ENCODE measurements around the gene PPP3CA. TPM values are rescaled to one million over a fixed set of nuclear protein-coding genes. Genes with fewer than 3 reads are reported as not detected.

Gene PPP3CA
- total RNA-seq, 1 donor from 2014 or later: 40.2 TPM

DNA sequence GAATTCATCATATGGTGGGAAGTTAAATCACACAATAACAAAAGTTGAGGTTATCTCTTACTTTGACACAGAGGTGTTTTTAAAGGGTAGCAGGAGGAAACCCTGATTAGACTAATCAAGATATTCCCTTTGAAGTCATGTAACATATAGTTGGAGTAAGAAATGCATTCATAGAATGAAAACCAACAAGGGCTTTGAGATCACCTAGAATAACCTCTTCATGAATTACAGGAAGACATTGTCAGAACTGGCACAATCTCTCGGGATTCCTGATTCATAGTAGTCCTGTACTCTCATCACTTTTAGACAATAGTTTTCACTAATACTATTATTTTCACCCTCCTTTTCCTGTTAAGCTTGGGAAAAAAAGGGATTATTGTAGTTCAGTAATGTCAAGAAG is 170.2 kb downstream of the PPP3CA start:
- Histone ChIP-seq H3K27ac (ENCODE audit: low read depth, low read length) (peak overlapping the region; percentile 42), H3K4me3 (ENCODE audit: low read length in 3 of 3) (no peak overlapping the region), H3K9me3 (ENCODE audit: control insufficient read depth in 3 of 3, low read length in 3 of 3) (no peaks in the 10 kb centered on the region), H3K4me1 (ENCODE audit: control insufficient read depth in 3 of 3, insufficient read depth in 3 of 3, low read length in 3 of 3) (peaks cover 9 to 15% (median 13%) of the 10 kb centered on the region in 3 donors), H3K27me3 (ENCODE audit: control insufficient read depth in 3 of 3, insufficient read depth in 3 of 3, low read length in 3 of 3) (no peaks in the 10 kb centered on the region), H3K36me3 (ENCODE audit: control insufficient read depth in 3 of 3, insufficient read depth in 3 of 3, low read length in 3 of 3) (no peaks in the 10 kb centered on the region), H3K9ac (ENCODE audit: low read depth in 1 of 3, low read length in 3 of 3) (no peak overlapping the region)

DNA sequence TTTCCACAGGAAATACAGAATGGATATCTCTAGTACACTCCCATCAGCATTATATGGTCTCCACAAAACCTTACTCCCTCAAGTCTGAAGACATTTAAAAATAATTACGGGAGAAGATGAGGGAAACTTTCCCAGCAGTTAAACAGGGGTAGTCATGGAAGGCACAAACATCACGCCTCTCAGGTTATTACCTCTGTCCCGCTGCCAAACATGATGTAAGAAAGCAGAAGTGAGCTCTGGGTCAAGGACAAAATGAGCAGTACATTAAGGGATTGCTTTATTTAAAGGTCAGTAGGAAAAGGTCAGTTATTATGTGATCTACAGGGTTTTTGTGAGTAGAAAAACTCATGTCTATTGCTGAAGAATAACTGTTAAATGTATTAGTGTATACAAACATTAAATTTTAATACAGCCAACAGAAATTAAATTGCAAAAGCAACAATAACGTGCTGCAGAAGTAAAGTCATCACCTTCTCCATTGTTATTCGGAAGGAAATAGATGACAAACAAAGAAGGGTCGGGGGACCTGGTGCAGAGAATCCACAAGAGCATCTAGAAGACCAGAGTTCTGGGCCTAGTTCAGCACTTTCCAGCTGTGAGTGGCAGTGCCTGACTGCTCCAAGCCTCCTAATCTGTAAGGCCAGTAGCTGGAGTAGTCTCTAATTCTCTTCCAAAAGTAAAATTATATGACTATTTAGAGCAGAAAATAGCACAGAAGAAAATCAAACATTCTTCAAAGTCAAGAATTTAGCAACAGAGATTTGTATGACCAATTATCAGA is 171.2 kb downstream of the PPP3CA start:
- Histone ChIP-seq H3K27ac (ENCODE audit: low read depth, low read length) (peak overlapping the region; percentile 42), H3K4me3 (ENCODE audit: low read length in 3 of 3) (no peak overlapping the region), H3K9ac (ENCODE audit: low read depth in 1 of 3, low read length in 3 of 3) (no peak overlapping the region), H3K9me3 (ENCODE audit: control insufficient read depth in 3 of 3, low read length in 3 of 3) (no peaks in the 10 kb centered on the region), H3K4me1 (ENCODE audit: control insufficient read depth in 3 of 3, insufficient read depth in 3 of 3, low read length in 3 of 3) (peaks cover 9 to 19% (median 13%) of the 10 kb centered on the region in 3 donors), H3K36me3 (ENCODE audit: control insufficient read depth in 3 of 3, insufficient read depth in 3 of 3, low read length in 3 of 3) (no peaks in the 10 kb centered on the region), H3K27me3 (ENCODE audit: control insufficient read depth in 3 of 3, insufficient read depth in 3 of 3, low read length in 3 of 3) (no peaks in the 10 kb centered on the region)

DNA sequence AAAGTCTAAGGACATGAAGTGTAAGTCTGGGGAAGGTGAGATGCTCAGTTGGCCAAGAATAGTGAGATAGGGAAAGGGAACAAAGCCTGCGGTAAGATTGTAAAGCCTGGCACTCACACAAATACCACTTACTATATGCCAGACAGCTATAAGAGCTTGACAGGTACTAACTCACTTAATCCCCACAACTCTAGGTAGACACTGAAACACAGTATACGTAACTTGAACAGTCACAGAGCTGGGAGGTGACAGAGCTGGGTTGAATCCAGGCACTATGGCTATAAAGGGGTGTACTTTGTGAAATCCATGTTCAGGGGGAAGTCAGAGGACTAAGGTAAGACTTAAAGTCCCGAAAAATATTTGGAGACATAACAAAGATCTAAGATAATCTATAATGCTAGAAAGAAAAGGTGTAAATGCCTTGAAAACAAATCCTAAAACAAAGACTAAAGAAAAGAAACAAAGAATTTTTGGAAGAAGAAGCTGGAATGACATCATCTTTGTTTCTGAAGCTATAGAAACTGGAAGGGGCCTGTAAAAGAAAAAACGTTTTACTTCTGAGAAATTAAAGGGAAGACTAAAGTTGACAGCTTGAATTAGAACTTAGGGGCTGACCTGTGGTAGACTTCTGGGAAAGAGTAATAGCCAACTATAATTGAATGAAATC is 172.5 kb downstream of the PPP3CA start:
- Histone ChIP-seq H3K4me1 (ENCODE audit: control insufficient read depth in 3 of 3, insufficient read depth in 3 of 3, low read length in 3 of 3) (peaks cover 4 to 11% (median 11%) of the 10 kb centered on the region in 3 donors), H3K27ac (ENCODE audit: low read depth, low read length) (no peak overlapping the region), H3K27me3 (ENCODE audit: control insufficient read depth in 3 of 3, insufficient read depth in 3 of 3, low read length in 3 of 3) (no peaks in the 10 kb centered on the region), H3K36me3 (ENCODE audit: control insufficient read depth in 3 of 3, insufficient read depth in 3 of 3, low read length in 3 of 3) (no peaks in the 10 kb centered on the region), H3K4me3 (ENCODE audit: low read length in 3 of 3) (no peak overlapping the region), H3K9me3 (ENCODE audit: control insufficient read depth in 3 of 3, low read length in 3 of 3) (no peaks in the 10 kb centered on the region), H3K9ac (ENCODE audit: low read depth in 1 of 3, low read length in 3 of 3) (no peak overlapping the region)

DNA sequence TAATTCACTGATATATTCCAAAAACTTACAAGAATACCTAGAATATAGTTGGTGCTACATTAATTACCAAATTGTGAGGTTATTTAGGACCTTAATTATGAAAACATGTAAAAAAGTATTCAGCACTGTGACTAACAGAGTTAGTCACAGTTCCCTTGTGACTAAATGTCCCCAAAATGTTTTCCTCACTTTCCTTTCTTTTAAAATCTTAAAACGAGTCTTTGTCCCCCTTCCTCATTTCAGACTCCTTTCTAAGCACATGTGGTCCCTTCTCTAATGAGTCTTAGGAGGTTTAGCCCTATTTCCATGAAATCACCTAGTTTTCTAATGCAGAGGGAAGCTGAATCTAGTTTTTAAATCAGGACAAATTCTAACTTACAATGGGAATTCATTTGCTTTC is 175.0 kb downstream of the PPP3CA start:
- Histone ChIP-seq H3K36me3 (ENCODE audit: control insufficient read depth in 3 of 3, insufficient read depth in 3 of 3, low read length in 3 of 3) (no peaks in the 10 kb centered on the region), H3K4me1 (ENCODE audit: control insufficient read depth in 3 of 3, insufficient read depth in 3 of 3, low read length in 3 of 3) (peaks cover 4 to 20% (median 11%) of the 10 kb centered on the region in 3 donors), H3K9me3 (ENCODE audit: control insufficient read depth in 3 of 3, low read length in 3 of 3) (no peaks in the 10 kb centered on the region), H3K27me3 (ENCODE audit: control insufficient read depth in 3 of 3, insufficient read depth in 3 of 3, low read length in 3 of 3) (no peaks in the 10 kb centered on the region), H3K9ac (ENCODE audit: low read depth in 1 of 3, low read length in 3 of 3) (no peak overlapping the region), H3K4me3 (ENCODE audit: low read length in 3 of 3) (no peak overlapping the region), H3K27ac (ENCODE audit: low read depth, low read length) (no peak overlapping the region)

DNA sequence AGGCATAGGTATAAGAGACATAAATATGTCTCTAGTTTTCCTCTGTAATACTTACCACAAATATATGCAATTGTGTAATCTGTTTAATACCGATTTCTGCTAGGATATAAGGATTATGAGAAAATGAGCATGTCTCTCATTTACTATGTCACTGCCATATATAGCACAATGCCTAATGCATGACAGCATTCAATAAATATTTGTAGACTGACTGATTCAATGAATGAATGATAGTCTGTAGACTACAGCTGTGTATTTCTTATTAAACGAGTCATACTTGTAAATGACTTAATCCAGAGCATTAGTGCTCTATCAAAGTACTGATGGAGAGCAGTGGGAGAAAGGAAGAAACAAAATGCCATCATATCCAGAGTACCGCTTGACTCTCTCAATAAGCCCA is 175.6 kb downstream of the PPP3CA start:
- H3K27me3 ChIP-seq (ENCODE audit: control insufficient read depth in 3 of 3, insufficient read depth in 3 of 3, low read length in 3 of 3): no peaks in the 10 kb centered on the region
- peaks cover 4 to 20% (median 11%) of the 10 kb centered on the region in 3 donors for H3K4me1 ChIP-seq (ENCODE audit: control insufficient read depth in 3 of 3, insufficient read depth in 3 of 3, low read length in 3 of 3)
- H3K4me3 ChIP-seq (ENCODE audit: low read length in 3 of 3): no peak overlapping the region
- H3K9ac ChIP-seq (ENCODE audit: low read depth in 1 of 3, low read length in 3 of 3): no peak overlapping the region
- H3K27ac ChIP-seq (ENCODE audit: low read depth, low read length): no peak overlapping the region
- no peaks in the 10 kb centered on the region for H3K36me3 ChIP-seq (ENCODE audit: control insufficient read depth in 3 of 3, insufficient read depth in 3 of 3, low read length in 3 of 3)
- no peaks in the 10 kb centered on the region for H3K9me3 ChIP-seq (ENCODE audit: control insufficient read depth in 3 of 3, low read length in 3 of 3)

DNA sequence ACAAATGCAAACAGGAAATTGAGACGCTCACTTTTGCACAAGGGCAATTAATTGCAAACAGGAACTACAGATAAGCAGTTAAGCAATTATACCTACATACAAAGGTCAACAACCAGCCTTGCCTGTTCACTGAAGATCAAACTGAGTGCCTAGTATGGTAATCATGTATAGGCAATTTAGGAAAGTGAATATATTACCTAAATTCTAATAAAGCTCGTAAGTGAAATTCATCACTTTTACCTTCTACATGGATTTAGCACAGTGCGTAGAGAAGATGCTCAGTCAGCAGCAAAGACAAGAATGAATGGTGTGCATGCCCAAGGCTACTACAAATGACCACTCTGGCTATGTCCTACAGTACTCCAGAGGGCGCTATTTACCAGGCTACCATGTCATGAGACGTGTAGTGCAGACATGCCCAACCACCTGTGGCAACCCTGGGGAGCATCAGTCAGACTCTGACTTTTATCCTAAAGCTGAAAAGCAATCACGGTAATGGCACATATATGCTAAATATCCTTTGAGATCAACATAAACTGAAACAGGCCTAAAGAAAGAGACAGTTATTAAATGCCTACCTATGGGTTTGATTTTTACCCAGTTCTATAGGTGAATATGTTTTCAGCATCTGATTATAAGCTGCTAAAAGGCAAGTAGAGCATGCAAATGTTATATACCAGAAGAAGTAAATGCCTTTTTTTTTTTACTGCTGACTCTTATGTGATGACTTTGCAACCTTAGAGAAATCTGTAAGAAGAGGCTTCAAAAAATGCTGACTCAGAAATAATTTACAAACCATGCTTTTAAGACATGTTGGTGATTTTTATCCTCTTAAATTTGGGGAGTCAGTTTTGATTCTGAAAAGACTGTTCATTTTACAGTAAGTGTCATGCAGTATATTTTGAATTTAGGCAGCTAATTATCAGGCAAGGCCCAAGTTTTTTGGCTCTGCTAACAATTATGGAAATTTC is 178.0 kb downstream of the PPP3CA start:
- H3K36me3 ChIP-seq (ENCODE audit: control insufficient read depth in 3 of 3, insufficient read depth in 3 of 3, low read length in 3 of 3): no peaks in the 10 kb centered on the region
- H3K4me3 ChIP-seq (ENCODE audit: low read length in 3 of 3): no peak overlapping the region
- H3K9ac ChIP-seq (ENCODE audit: low read depth in 1 of 3, low read length in 3 of 3): no peak overlapping the region
- H3K9me3 ChIP-seq (ENCODE audit: control insufficient read depth in 3 of 3, low read length in 3 of 3): no peaks in the 10 kb centered on the region
- H3K27ac ChIP-seq (ENCODE audit: low read depth, low read length): no peak overlapping the region
- H3K4me1 ChIP-seq (ENCODE audit: control insufficient read depth in 3 of 3, insufficient read depth in 3 of 3, low read length in 3 of 3): peaks cover 0 to 16% (median 3%) of the 10 kb centered on the region in 3 donors
- H3K27me3 ChIP-seq (ENCODE audit: control insufficient read depth in 3 of 3, insufficient read depth in 3 of 3, low read length in 3 of 3): no peaks in the 10 kb centered on the region

DNA sequence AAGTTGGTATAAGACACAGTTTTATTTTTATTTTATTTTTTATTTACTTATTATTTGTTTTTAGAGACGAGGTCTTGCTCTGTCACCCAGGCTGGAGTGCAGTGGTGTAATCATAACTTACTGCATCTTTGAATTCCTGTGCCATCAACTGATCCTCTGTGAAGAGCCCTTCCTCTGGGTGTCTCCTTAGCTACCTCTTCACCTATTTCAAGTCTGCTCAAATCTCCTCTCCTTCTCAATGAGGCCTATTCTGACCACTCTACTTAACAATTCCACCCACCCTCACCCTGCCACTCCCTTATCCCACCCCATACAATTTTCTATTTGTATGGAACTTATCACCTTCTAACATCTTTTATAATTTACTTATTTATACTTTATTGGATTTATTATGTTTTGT is 183.4 kb downstream of the PPP3CA start:
- H3K4me1 ChIP-seq (ENCODE audit: control insufficient read depth in 3 of 3, insufficient read depth in 3 of 3, low read length in 3 of 3): peaks cover 0 to 4% (median 3%) of the 10 kb centered on the region in 3 donors
- H3K9ac ChIP-seq (ENCODE audit: low read depth in 1 of 3, low read length in 3 of 3): no peak overlapping the region
- H3K9me3 ChIP-seq (ENCODE audit: control insufficient read depth in 3 of 3, low read length in 3 of 3): no peaks in the 10 kb centered on the region
- H3K4me3 ChIP-seq (ENCODE audit: low read length in 3 of 3): no peak overlapping the region
- H3K27ac ChIP-seq (ENCODE audit: low read depth, low read length): no peak overlapping the region
- H3K36me3 ChIP-seq (ENCODE audit: control insufficient read depth in 3 of 3, insufficient read depth in 3 of 3, low read length in 3 of 3): no peaks in the 10 kb centered on the region
- no peaks in the 10 kb centered on the region for H3K27me3 ChIP-seq (ENCODE audit: control insufficient read depth in 3 of 3, insufficient read depth in 3 of 3, low read length in 3 of 3)

DNA sequence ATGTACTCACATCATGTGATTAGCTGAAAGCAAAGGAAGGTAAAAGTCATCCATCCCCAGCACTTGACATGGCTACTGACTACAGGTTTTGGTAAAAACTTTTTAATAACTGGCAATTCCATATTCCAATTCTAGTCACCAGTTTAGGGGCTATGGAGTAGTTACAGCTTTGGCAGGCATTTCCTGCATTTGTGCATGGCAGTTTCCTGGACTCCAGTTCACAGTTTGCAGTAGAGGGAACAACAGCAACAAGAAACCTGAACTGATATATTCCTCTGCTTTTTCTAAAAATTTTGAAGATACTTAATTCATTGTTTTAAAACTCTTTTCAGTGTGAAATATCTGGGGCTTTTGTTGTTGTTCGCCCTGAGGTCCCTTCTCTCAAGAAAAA is 184.3 kb downstream of the PPP3CA start:
- peaks cover 0 to 7% (median 4%) of the 10 kb centered on the region in 3 donors for H3K4me1 ChIP-seq (ENCODE audit: control insufficient read depth in 3 of 3, insufficient read depth in 3 of 3, low read length in 3 of 3)
- no peak overlapping the region for H3K27ac ChIP-seq (ENCODE audit: low read depth, low read length)
- H3K4me3 ChIP-seq (ENCODE audit: low read length in 3 of 3): no peak overlapping the region
- no peaks in the 10 kb centered on the region for H3K27me3 ChIP-seq (ENCODE audit: control insufficient read depth in 3 of 3, insufficient read depth in 3 of 3, low read length in 3 of 3)
- no peaks in the 10 kb centered on the region for H3K9me3 ChIP-seq (ENCODE audit: control insufficient read depth in 3 of 3, low read length in 3 of 3)
- H3K9ac ChIP-seq (ENCODE audit: low read depth in 1 of 3, low read length in 3 of 3): no peak overlapping the region
- no peaks in the 10 kb centered on the region for H3K36me3 ChIP-seq (ENCODE audit: control insufficient read depth in 3 of 3, insufficient read depth in 3 of 3, low read length in 3 of 3)

DNA sequence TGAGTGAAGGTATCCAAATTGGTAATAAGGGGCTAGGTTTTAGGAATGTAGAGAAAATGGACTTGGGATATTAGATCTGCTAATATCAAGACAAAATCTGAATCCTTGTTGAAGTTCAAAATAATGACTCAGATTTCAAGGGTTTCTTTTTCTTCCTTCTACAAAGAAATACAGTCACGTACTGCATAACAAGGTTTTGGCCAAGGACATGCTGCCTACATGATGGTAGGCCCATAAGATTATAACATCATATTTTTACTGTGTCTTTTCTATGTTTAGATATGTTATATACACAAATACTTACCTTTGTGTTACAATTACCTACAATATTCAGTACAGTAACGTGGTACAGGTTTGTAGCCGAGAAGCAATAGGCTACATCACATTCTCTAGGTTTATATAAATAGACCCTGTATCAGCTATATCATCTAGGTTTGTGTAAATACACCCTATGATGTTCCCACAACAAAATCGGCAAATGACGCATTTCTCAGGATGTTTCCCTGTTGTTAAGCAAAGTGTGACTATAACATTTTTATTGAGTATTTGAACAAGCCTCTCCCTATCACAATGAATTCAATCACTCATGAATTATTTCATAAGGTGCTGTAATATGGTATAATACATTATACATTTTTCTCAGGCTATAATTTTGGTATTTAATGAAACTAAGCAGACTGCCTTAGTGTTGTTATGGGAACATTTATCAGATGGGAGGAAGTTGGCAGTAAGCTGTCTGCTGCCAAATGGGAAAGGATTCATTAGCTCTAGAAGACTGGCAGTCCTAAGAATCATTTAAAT is 186.3 kb downstream of the PPP3CA start:
- no peaks in the 10 kb centered on the region for H3K27me3 ChIP-seq (ENCODE audit: control insufficient read depth in 3 of 3, insufficient read depth in 3 of 3, low read length in 3 of 3)
- H3K9me3 ChIP-seq (ENCODE audit: control insufficient read depth in 3 of 3, low read length in 3 of 3): no peaks in the 10 kb centered on the region
- H3K27ac ChIP-seq (ENCODE audit: low read depth, low read length): no peak overlapping the region
- H3K4me3 ChIP-seq (ENCODE audit: low read length in 3 of 3): no peak overlapping the region
- no peaks in the 10 kb centered on the region for H3K36me3 ChIP-seq (ENCODE audit: control insufficient read depth in 3 of 3, insufficient read depth in 3 of 3, low read length in 3 of 3)
- H3K9ac ChIP-seq (ENCODE audit: low read depth in 1 of 3, low read length in 3 of 3): no peak overlapping the region
- peaks cover 0 to 4% (median 3%) of the 10 kb centered on the region in 3 donors for H3K4me1 ChIP-seq (ENCODE audit: control insufficient read depth in 3 of 3, insufficient read depth in 3 of 3, low read length in 3 of 3)
